ENCODE data around the gene ADCY1.
"Not testable (repeated sequence)": the region's sequence is repeated elsewhere in the genome, so short reads cannot be mapped to it uniquely, and the experiment has no call there.

ADCY1 gene

GRCh38 chr7:45573661-45574415, at the start of gene ADCY1:
Gene ADCY1 (plus strand): TSS chr7:45574368. CDS start chr7:45574544, 176 bp downstream.
- Mint-ChIP-seq H3K27ac (no peak within 1 kb of the TSS), H3K36me3 (no peaks in the 10 kb centered on the region), H3K4me1 (no peaks in the 10 kb centered on the region), H3K9me3 (no peaks in the 10 kb centered on the region), H3K4me3 (peak within 1 kb of the TSS; percentile 46), H3K27me3 (peaks cover 53% of the 10 kb centered on the region)
- no peak for ATAC-seq

GRCh38 chr7:45524445-45524844, 49.7 kb upstream of the ADCY1 start:
- Mint-ChIP-seq H3K4me3 (no peak overlapping the region), H3K36me3 (no peaks in the 10 kb centered on the region), H3K4me1 (no peaks in the 10 kb centered on the region), H3K27ac (no peak overlapping the region), H3K9me3 (peaks cover 4% of the 10 kb centered on the region), H3K27me3 (peaks cover 14% of the 10 kb centered on the region)
- no peak for ATAC-seq

- Mint-ChIP-seq H3K27ac (no peak overlapping the region), H3K9me3 (peaks cover 4% of the 10 kb centered on the region), H3K4me3 (no peak overlapping the region), H3K27me3 (peaks cover 14% of the 10 kb centered on the region), H3K36me3 (no peaks in the 10 kb centered on the region), H3K4me1 (no peaks in the 10 kb centered on the region)
- ATAC-seq, result no peak
These were observed 49.1 kb upstream of the ADCY1 start for GRCh38 chr7:45525057-45525456.

DNA sequence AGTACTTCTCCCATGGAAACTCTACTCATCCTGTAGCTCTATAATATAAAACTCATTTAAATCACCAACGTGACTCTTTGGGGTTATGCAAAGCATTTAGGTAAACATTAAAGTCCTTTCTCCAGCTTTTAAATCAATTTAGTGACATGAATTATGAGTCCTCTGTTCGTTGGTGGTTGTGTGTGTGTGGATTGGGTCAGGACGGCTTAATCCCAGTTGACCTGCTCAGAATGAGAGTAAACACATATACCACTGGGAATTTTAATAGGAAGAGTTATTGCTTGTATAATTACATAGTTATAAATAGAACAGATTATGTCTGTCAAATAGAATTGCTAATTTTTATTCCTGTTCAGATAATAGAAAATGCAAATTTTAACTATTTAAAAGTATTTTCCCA, 30.7 kb upstream of the ADCY1 start:
- Mint-ChIP-seq H3K36me3 (no peaks in the 10 kb centered on the region), H3K4me1 (no peaks in the 10 kb centered on the region), H3K27me3 (no peaks in the 10 kb centered on the region), H3K27ac (no peak overlapping the region), H3K4me3 (no peak overlapping the region), H3K9me3 (peaks cover 12% of the 10 kb centered on the region)
- ATAC-seq, result no peak

DNA sequence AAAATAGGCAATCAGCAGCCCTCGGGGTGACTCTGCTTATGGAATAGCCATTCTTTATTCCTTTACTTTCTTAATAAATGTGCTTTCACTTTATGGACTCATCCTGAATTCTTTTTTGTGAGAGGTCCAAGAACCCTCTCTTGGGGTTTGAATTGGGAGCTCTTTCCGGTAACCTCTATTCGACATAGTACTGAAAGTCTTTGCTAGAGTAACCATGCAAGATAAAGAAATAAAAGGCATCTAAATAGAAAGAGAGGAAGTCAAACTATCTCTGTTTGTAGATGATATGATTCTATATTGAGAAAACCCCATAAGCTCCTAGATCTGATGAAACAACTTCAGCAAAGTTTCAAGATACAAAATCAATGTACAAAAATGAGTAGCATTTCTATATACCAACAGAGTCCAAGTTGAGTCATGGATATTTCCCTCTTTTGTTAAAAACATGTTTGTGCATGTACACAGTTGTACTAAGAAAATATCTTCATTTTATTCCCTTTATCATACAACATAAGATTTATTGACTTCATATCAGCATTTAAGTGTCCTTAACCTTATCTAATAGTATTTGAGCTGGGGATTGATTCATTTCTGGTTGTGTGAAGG, 29.0 kb upstream of the ADCY1 start:
- not testable (repeated sequence) for H3K27ac Mint-ChIP-seq, H3K9me3 Mint-ChIP-seq, H3K36me3 Mint-ChIP-seq, ATAC-seq, H3K4me1 Mint-ChIP-seq, H3K4me3 Mint-ChIP-seq, H3K27me3 Mint-ChIP-seq

DNA sequence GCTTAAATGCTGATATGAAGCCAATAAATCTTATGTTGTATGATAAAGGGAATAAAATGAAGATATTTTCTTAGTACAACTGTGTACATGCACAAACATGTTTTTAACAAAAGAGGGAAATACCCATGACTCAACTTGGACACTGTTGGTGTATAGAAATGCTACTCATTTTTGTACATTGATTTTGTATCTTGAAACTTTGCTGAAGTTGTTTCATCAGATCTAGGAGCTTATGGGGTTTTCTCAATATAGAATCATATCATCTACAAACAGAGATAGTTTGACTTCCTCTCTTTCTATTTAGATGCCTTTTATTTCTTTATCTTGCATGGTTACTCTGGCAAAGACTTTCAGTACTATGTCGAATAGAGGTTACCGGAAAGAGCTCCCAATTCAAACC, 25.3 kb upstream of the ADCY1 start:
- not testable (repeated sequence) for H3K9me3 Mint-ChIP-seq, H3K27ac Mint-ChIP-seq, H3K36me3 Mint-ChIP-seq, H3K4me1 Mint-ChIP-seq, H3K4me3 Mint-ChIP-seq, ATAC-seq, H3K27me3 Mint-ChIP-seq

GRCh38 chr7:45563401-45563800, 10.8 kb upstream of the ADCY1 start:
- peaks cover 7% of the 10 kb centered on the region for H3K9me3 Mint-ChIP-seq
- H3K4me3 Mint-ChIP-seq, result no peak overlapping the region
- H3K27ac Mint-ChIP-seq, result no peak overlapping the region
- ATAC-seq, result no peak
- H3K4me1 Mint-ChIP-seq, result no peaks in the 10 kb centered on the region
- H3K36me3 Mint-ChIP-seq, result no peaks in the 10 kb centered on the region
- peaks cover 29% of the 10 kb centered on the region for H3K27me3 Mint-ChIP-seq

DNA sequence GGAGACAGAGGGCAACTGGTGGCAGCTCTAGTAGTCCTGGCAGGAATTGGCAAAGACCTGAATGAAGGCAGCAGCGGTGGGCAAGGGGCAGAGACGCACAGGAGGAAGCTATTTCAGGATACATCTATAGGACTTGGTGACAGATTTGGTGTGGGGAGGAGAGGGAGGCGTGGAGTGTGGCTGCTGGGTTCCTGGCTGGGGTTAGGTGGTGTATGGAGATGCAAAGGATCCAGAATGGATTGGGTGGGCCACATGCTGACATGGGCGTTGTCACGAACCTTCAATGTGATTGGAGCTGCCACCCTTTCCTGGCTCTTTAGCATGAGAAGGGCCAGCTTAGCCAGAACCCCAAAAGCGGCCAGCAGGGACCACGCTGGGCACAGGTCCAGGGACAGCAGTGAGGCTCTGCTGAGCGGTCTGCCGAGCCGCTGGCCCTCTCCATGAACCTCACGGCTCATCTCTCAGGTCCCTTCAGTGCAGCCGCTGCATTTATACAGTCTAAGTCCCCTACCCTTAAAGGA, 10.2 kb upstream of the ADCY1 start:
- no peaks in the 10 kb centered on the region for H3K4me1 Mint-ChIP-seq
- H3K9me3 Mint-ChIP-seq, result peaks cover 7% of the 10 kb centered on the region
- no peak overlapping the region for H3K27ac Mint-ChIP-seq
- no peak overlapping the region for H3K4me3 Mint-ChIP-seq
- peaks cover 27% of the 10 kb centered on the region for H3K27me3 Mint-ChIP-seq
- no peak for ATAC-seq
- no peaks in the 10 kb centered on the region for H3K36me3 Mint-ChIP-seq

- peaks cover 7% of the 10 kb centered on the region for H3K9me3 Mint-ChIP-seq
- no peak overlapping the region for H3K4me3 Mint-ChIP-seq
- H3K27ac Mint-ChIP-seq, result no peak overlapping the region
- ATAC-seq, result no peak
- no peaks in the 10 kb centered on the region for H3K36me3 Mint-ChIP-seq
- H3K27me3 Mint-ChIP-seq, result peaks cover 27% of the 10 kb centered on the region
- H3K4me1 Mint-ChIP-seq, result no peaks in the 10 kb centered on the region
These were observed 9.7 kb upstream of the ADCY1 start for GRCh38 chr7:45564485-45564884.

DNA sequence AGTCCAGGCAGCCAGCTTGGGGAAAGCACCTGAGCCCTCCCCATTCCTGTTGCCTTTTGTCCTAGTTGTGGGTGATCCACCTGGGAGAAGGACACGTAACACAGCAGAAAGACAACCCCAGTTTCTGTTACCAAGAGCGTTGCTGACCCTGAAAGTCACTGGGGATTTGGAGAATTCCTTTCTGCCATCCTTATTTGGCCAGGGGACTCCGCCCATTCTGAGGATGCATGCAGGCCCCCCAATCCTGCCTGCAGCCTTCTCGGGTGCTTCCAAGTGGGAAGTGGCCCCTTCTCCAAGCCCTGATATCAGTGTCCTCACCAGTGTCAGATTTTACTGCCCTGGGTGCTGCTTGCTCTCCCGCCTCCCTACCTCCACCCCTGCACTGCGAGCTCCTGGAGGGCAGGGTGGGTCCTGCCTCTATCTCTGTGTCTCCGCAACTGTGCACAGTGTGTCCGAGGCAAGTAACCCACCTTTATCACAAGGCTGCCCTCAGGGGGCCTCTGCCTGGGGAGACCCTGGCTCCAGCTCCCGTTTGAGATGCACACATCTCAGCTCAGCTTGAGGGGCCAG, 9.2 kb upstream of the ADCY1 start:
- Mint-ChIP-seq H3K27ac (no peak overlapping the region), H3K36me3 (no peaks in the 10 kb centered on the region), H3K4me1 (no peaks in the 10 kb centered on the region), H3K9me3 (peaks cover 2% of the 10 kb centered on the region), H3K27me3 (peaks cover 29% of the 10 kb centered on the region), H3K4me3 (no peak overlapping the region)
- ATAC-seq, result no peak

DNA sequence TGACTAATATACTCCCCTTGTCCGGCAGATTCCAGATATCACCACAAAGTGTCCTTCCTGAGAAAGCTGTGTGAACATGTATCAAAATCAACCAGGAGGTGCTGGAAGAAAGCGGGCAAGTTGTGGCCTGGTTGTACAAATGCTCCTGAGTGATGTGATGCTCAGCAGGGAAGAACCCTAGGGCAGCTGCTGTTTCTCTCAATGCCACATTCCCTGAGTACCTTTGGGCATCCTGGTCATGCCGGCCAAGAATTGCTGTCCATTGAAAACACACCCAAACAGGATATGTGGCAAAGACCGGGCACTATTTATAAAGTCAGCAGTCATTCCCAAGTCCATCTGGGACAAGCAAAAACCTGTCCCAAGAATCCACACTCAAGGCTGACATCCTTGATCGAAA, 7.8 kb upstream of the ADCY1 start:
- H3K9me3 Mint-ChIP-seq, result no peaks in the 10 kb centered on the region
- H3K27ac Mint-ChIP-seq, result no peak overlapping the region

GRCh38 chr7:45566961-45567360, 7.2 kb upstream of the ADCY1 start:
- Mint-ChIP-seq H3K36me3 (no peaks in the 10 kb centered on the region), H3K9me3 (no peaks in the 10 kb centered on the region), H3K4me1 (no peaks in the 10 kb centered on the region), H3K27ac (no peak overlapping the region), H3K4me3 (no peak overlapping the region), H3K27me3 (peaks cover 38% of the 10 kb centered on the region)
- no peak for ATAC-seq

More for the DNA sequence above, 7.8 kb upstream of the ADCY1 start:
- no peaks in the 10 kb centered on the region for H3K4me1 Mint-ChIP-seq
- ATAC-seq, result no peak
- H3K36me3 Mint-ChIP-seq, result no peaks in the 10 kb centered on the region
- H3K4me3 Mint-ChIP-seq, result no peak overlapping the region
- H3K27me3 Mint-ChIP-seq, result peaks cover 38% of the 10 kb centered on the region

- no peak for ATAC-seq
- Mint-ChIP-seq H3K36me3 (no peaks in the 10 kb centered on the region), H3K27ac (no peak overlapping the region), H3K4me3 (no peak overlapping the region), H3K4me1 (no peaks in the 10 kb centered on the region), H3K27me3 (peaks cover 45% of the 10 kb centered on the region), H3K9me3 (no peaks in the 10 kb centered on the region)
These were observed 6.5 kb upstream of the ADCY1 start for GRCh38 chr7:45567713-45568112.

DNA sequence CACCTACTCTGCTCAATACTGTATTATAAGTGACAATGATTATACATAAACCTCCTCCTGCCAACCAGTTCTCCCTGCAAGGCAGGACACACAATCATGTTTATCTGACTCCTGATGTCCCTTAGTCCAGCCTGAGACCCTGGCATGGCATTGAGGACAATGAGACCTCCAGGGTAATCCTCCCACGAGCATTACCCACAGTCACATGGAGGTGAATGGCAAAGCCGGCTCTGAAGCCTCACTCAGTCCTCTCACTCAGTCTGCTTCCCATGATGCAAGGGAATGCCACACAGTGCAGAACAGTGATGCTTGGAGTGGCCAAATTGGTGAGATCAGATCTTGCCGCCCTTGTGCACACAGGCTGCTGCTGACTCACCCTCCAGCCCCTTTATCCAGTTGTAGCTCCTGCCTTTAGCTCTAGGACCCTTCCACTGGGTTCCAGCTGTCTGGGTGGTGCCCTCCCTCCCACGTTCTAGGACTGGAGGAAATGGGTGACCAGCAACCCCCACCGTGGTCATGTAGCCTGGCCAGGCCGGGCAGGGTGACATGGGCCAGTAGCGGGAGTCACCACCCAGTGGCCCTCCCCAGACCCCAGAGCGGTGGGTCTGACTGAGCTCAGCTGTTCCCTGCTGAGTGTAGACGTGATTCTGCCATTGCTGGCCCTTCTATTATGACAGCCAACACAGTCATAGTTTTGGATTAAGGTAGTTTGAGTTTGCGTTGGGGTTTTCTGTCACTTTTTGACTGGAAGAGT, 5.5 kb upstream of the ADCY1 start:
- H3K27me3 Mint-ChIP-seq, result peaks cover 47% of the 10 kb centered on the region
- no peaks in the 10 kb centered on the region for H3K9me3 Mint-ChIP-seq
- H3K36me3 Mint-ChIP-seq, result no peaks in the 10 kb centered on the region
- no peak overlapping the region for H3K27ac Mint-ChIP-seq
- peak; percentile 16 for ATAC-seq
- H3K4me1 Mint-ChIP-seq, result no peaks in the 10 kb centered on the region
- H3K4me3 Mint-ChIP-seq, result no peak overlapping the region

DNA sequence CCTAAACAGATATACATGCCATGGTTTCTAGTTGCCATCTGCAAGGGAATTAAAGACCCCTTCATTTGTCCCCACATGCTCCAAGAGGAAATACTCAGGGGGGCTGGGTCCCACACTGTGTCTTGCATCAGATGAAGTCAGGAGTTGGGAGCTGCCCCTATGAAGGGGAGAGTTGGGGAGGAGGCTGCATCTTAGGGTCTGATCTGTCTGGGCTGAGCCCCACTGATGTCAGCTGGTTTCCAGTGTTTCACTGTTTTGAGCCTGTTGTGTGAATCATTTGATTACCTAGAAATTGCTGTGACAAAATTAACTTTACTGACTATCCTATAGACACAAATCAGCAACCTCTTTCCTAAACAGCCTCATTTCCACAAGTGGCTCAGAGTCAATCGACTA, 4.9 kb upstream of the ADCY1 start:
- Mint-ChIP-seq H3K27ac (no peak overlapping the region), H3K9me3 (no peaks in the 10 kb centered on the region), H3K36me3 (no peaks in the 10 kb centered on the region), H3K4me3 (no peak overlapping the region), H3K27me3 (peaks cover 46% of the 10 kb centered on the region), H3K4me1 (no peaks in the 10 kb centered on the region)
- ATAC-seq, result no peak

Data from stimulated activated memory B cell treated with anti-CD40 and anti-IgM and Interleukin-4, amounts not matched to agents 10 μg/mL and 1 μg/mL and 100 μg/mL, for 72 hours (primary cell).